HCT116 (cell line): Measurements from ENCODE around the gene LRRN1. TPM values are rescaled to one million over a fixed set of nuclear protein-coding genes. Genes with fewer than 3 reads are reported as not detected.

ENCODE experiments used
- ATAC-seq: fragments of 200-7000 bp; cut with Tn5 transposase; 2 replicates; pipeline ENCODE4 v1.9.1; 2020; ENCODE audit warnings: mild to moderate bottlenecking, moderate library complexity
- BruUV-seq: library from RNA; stranded (reverse); fragments of 400-500 nt; replicated peaks from 2 replicates; lab custom pipeline; 2021; lab: Mats Ljungman, UMichigan
- CTCF ChIA-PET: fragments of 300-600 bp; sonication (Branson Sonifier 250); formaldehyde crosslinking; loops from one replicate; lab custom pipeline; 2021; ENCODE audit warnings: antibody characterized with exemption; lab: Charles Lee
- POLR2A ChIA-PET: fragments of 300-600, 350-600 bp; sonication (Branson Sonifier 250); formaldehyde crosslinking; loops from one replicate; lab custom pipeline; 2021; ENCODE audit warnings: antibody characterized with exemption; lab: Charles Lee
- RAD21 ChIA-PET, 2 experiments: fragments of 300-600 bp; sonication (Branson Sonifier 250); formaldehyde crosslinking; loops; one replicate each; lab custom pipeline; 2023; ENCODE audit warnings: low total read pairs in 2 of 2; ENCODE audit not compliant: uncharacterized antibody in 2 of 2, unreplicated experiment in 2 of 2, low non-redundant PET in 1 of 2; lab: Charles Lee
- DNase-seq: peaks from one replicate; pipeline ENCODE4 v3.0.0-alpha.2; 2010; ENCODE audit warnings: low read depth, low spot score
- H2AFZ ChIP-seq: fragments of 200-600 bp; shearing (Covaris generic), sonication (generic); 2 replicates; pipeline ENCODE4 v1.6.1; 2017; ENCODE audit warnings: low read depth, mixed run types, mixed read lengths, antibody characterized with exemption, low read length; ENCODE audit not compliant: poor library complexity, severe bottlenecking
- H3K27ac ChIP-seq: 2 replicates; pipeline ENCODE4 v1.5.1; 2012; ENCODE audit warnings: low read depth, low read length
- H3K27me3 ChIP-seq: fragments of 200-600 bp; sonication (generic); 2 replicates; pipeline ENCODE4 v1.6.1; 2016; ENCODE audit warnings: mixed run types, low read length, mixed read lengths; ENCODE audit not compliant: insufficient read depth
- H3K36me3 ChIP-seq, 2 experiments: fragments of 200-500 bp in 1 of 2; fragments of 200-600 bp in 1 of 2; sonication (Bioruptor generic) in 1 of 2; sonication (generic) in 1 of 2; 2 replicates each; pipeline versions ENCODE4 v1.5.1 to v1.6.1; 2014 to 2016; ENCODE audit warnings: low read length in 2 of 2, inconsistent platforms in 1 of 2, mixed read lengths in 1 of 2, mixed run types in 1 of 2; ENCODE audit not compliant: insufficient read depth in 2 of 2, control insufficient read depth in 1 of 2
- H3K4me1 ChIP-seq, 2 experiments: fragments of 200-600 bp in 1 of 2; sonication (generic) in 1 of 2; 2 replicates each; pipeline versions ENCODE4 v1.5.1 to v1.6.1; 2012 to 2017; ENCODE audit warnings: low read length in 2 of 2, inconsistent platforms in 1 of 2, mild to moderate bottlenecking in 1 of 2, mixed read lengths in 1 of 2, mixed run types in 1 of 2, moderate library complexity in 1 of 2; ENCODE audit not compliant: insufficient read depth in 2 of 2, control insufficient read depth in 1 of 2
- H3K4me2 ChIP-seq: fragments of 200-600 bp; sonication (generic); 2 replicates; pipeline ENCODE4 v1.6.1; 2017; ENCODE audit warnings: mixed run types, low read length, mixed read lengths
- H3K4me3 ChIP-seq, 2 experiments: fragments of 200-600 bp in 1 of 2; sonication (generic) in 1 of 2; replicated peaks in 1 of 2; 2 replicates each; pipeline ENCODE4 v1.5.1; 2011 to 2016; ENCODE audit warnings: low read length in 2 of 2, control low read depth in 1 of 2, low read depth in 1 of 2, mild to moderate bottlenecking in 1 of 2, mixed read lengths in 1 of 2, mixed run types in 1 of 2
- H3K79me2 ChIP-seq: fragments of 200-600 bp; sonication (generic); 2 replicates; pipeline ENCODE4 v1.6.1; 2017; ENCODE audit warnings: mild to moderate bottlenecking, mixed run types, low read length, moderate library complexity, mixed read lengths; ENCODE audit not compliant: insufficient read depth
- H3K9ac ChIP-seq: fragments of 200-600 bp; sonication (generic); 2 replicates; pipeline ENCODE4 v1.6.1; 2016; ENCODE audit warnings: low read length, mixed read lengths
- H3K9me2 ChIP-seq: fragments of 200-600 bp; sonication (generic), shearing (Covaris generic); 2 replicates; pipeline ENCODE4 v1.6.1; 2017; ENCODE audit warnings: mixed run types, mild to moderate bottlenecking, moderate library complexity; ENCODE audit not compliant: insufficient read depth
- H3K9me3 ChIP-seq, 2 experiments: fragments of 200-500 bp in 1 of 2; fragments of 200-600 bp in 1 of 2; sonication (Bioruptor generic) in 1 of 2; sonication (generic) in 1 of 2; 2 replicates each; pipeline ENCODE4 v1.6.1; 2014 to 2017; ENCODE audit warnings: low read length in 2 of 2, mixed read lengths in 2 of 2, inconsistent platforms in 1 of 2, low read depth in 1 of 2, mild to moderate bottlenecking in 1 of 2, mixed run types in 1 of 2, moderate library complexity in 1 of 2; ENCODE audit not compliant: control insufficient read depth in 1 of 2, insufficient read depth in 1 of 2
- H4K20me1 ChIP-seq: fragments of 200-600 bp; sonication (generic), shearing (Covaris generic); 2 replicates; pipeline ENCODE4 v1.6.1; 2017; ENCODE audit warnings: mixed run types, mild to moderate bottlenecking, moderate library complexity; ENCODE audit not compliant: insufficient read depth
- ATF3 ChIP-seq: IDR thresholded peaks from 2 replicates; pipeline ENCODE4 v1.6.1; 2012
- CBX3 ChIP-seq: IDR thresholded peaks from 2 replicates; pipeline ENCODE4 v1.6.1; 2012; ENCODE audit warnings: low read depth
- CEBPB ChIP-seq: IDR thresholded peaks from 2 replicates; pipeline ENCODE4 v1.6.1; 2012; ENCODE audit warnings: low read depth
- EGR1 ChIP-seq: IDR thresholded peaks from 2 replicates; pipeline ENCODE4 v1.6.1; 2012; ENCODE audit warnings: low read depth
- ELF1 ChIP-seq: IDR thresholded peaks from 2 replicates; pipeline ENCODE4 v1.6.1; 2012; ENCODE audit warnings: low read depth, borderline replicate concordance
- EZH2 ChIP-seq: fragments of 200-600 bp; sonication (generic); IDR thresholded peaks from 2 replicates; pipeline ENCODE4 v1.6.1; 2017; ENCODE audit warnings: antibody characterized with exemption, mixed run types
- EZH2phosphoT487 ChIP-seq: fragments of 200-600 bp; IDR thresholded peaks from 2 replicates; pipeline ENCODE4 v1.6.1; 2018; ENCODE audit warnings: antibody characterized with exemption, borderline replicate concordance
- FOSL1 ChIP-seq: IDR thresholded peaks from 2 replicates; pipeline ENCODE4 v1.6.1; 2012; ENCODE audit warnings: low read depth
- POLR2A ChIP-seq: IDR thresholded peaks from 2 replicates; pipeline ENCODE4 v1.7.0; 2011; ENCODE audit warnings: borderline replicate concordance; ENCODE audit not compliant: insufficient read depth, insufficient read length; ENCODE audit errors: extremely low read depth
- POLR2AphosphoS5 ChIP-seq: IDR thresholded peaks from 2 replicates; pipeline ENCODE4 v1.6.1; 2011; ENCODE audit warnings: mild to moderate bottlenecking, low read depth, low read length, moderate library complexity
- SRF ChIP-seq: IDR thresholded peaks from 2 replicates; pipeline ENCODE4 v1.6.1; 2012; ENCODE audit warnings: low read depth
- YY1 ChIP-seq: IDR thresholded peaks from 2 replicates; pipeline ENCODE4 v1.6.1; 2011; ENCODE audit warnings: low read length, low read depth, moderate library complexity, mild to moderate bottlenecking; ENCODE audit not compliant: insufficient replicate concordance; ENCODE audit errors: extremely low read depth
- ZFX ChIP-seq: fragments of 450-650 bp; IDR thresholded peaks from 2 replicates; pipeline ENCODE4 v1.6.1; 2017
- ZNF274 ChIP-seq: fragments of 200-500 bp; sonication (Bioruptor generic); IDR thresholded peaks from 2 replicates; pipeline ENCODE4 v1.6.1; 2014; ENCODE audit warnings: mild to moderate bottlenecking, low read depth, low read length, inconsistent platforms
- intact Hi-C: fragments of 100-400 bp; cut with micrococcal nuclease; formaldehyde crosslinking; loops from 2 replicates; pipeline ENCODE4 v1.10.0; 2022
- total RNA-seq: library from RNA; stranded (reverse); gene quantifications from one replicate; pipeline ENCODE4 v1.2.1, GENCODE V29; 2021; ENCODE audit not compliant: unreplicated experiment
- TF ChIP-seq, protein P1 (sequence below): IDR thresholded peaks from 2 replicates; pipeline ENCODE4 v1.6.1; 2012
- TF ChIP-seq, protein P2 (sequence below), 3 experiments: fragments of 200-600 bp in 1 of 3; sonication (generic) in 1 of 3; IDR thresholded peaks in 2 of 3; conservative IDR thresholded peaks in 1 of 3; 2 replicates each; pipeline ENCODE4 v1.5.1; 2012 to 2017; ENCODE audit warnings: low read depth in 2 of 3, low read length in 2 of 3, antibody characterized with exemption in 1 of 3, borderline replicate concordance in 1 of 3, control low read depth in 1 of 3, mild to moderate bottlenecking in 1 of 3, mixed read lengths in 1 of 3, mixed run types in 1 of 3, moderate library complexity in 1 of 3; ENCODE audit not compliant: insufficient read depth in 1 of 3
- TF ChIP-seq, protein P3 (sequence below): IDR thresholded peaks from 2 replicates; pipeline ENCODE4 v1.6.1; 2012; ENCODE audit warnings: low read depth

LRRN1 gene
- total RNA-seq, 1 experiment from 2014 or later = 0.10 TPM

- no peak for DNase-seq
- H3K4me2 ChIP-seq = no peak overlapping the region
- H3K36me3 ChIP-seq = no peaks in the 10 kb centered on the region
- no peaks in the 10 kb centered on the region for H3K4me1 ChIP-seq
- ChIA-PET RAD21 (no interaction called here), POLR2A (no interaction called here), CTCF (no interaction called here)
- H3K9me3 ChIP-seq = peaks cover 10 to 14% of the 10 kb centered on the region in 2 experiments; a peak in 3 of 4 replicates
- H3K4me3 ChIP-seq = no peak overlapping the region
- no TSS peak for BruUV-seq
- TF ChIP-seq EZH2phosphoT487 = no peak
- no peak for TF ChIP-seq CEBPB
- TF ChIP-seq POLR2A = no peak
- TF ChIP-seq, protein P1, sequence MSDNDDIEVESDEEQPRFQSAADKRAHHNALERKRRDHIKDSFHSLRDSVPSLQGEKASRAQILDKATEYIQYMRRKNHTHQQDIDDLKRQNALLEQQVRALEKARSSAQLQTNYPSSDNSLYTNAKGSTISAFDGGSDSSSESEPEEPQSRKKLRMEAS = no peak
- no peak for TF ChIP-seq EGR1
- TF ChIP-seq SRF = no peak
- TF ChIP-seq, protein P2, sequence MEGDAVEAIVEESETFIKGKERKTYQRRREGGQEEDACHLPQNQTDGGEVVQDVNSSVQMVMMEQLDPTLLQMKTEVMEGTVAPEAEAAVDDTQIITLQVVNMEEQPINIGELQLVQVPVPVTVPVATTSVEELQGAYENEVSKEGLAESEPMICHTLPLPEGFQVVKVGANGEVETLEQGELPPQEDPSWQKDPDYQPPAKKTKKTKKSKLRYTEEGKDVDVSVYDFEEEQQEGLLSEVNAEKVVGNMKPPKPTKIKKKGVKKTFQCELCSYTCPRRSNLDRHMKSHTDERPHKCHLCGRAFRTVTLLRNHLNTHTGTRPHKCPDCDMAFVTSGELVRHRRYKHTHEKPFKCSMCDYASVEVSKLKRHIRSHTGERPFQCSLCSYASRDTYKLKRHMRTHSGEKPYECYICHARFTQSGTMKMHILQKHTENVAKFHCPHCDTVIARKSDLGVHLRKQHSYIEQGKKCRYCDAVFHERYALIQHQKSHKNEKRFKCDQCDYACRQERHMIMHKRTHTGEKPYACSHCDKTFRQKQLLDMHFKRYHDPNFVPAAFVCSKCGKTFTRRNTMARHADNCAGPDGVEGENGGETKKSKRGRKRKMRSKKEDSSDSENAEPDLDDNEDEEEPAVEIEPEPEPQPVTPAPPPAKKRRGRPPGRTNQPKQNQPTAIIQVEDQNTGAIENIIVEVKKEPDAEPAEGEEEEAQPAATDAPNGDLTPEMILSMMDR (IDR thresholded peaks at IDR 0.05 in 2 of 3, conservative IDR thresholded peaks at IDR 0.05 in 1 of 3; ENCODE audit: borderline replicate concordance in 1 of 3, insufficient read depth in 1 of 3, low read depth in 2 of 3, low read length in 2 of 3) = no peak
- TF ChIP-seq ELF1 = no peak
- TF ChIP-seq ZNF274 = no peak
- no peak for TF ChIP-seq POLR2AphosphoS5
- TF ChIP-seq YY1 = no peak
- TF ChIP-seq ZFX = no peak
- no peak for TF ChIP-seq EZH2
- no peak for TF ChIP-seq ATF3
- TF ChIP-seq FOSL1 = no peak
- TF ChIP-seq CBX3 = no peak
- TF ChIP-seq, protein P3, sequence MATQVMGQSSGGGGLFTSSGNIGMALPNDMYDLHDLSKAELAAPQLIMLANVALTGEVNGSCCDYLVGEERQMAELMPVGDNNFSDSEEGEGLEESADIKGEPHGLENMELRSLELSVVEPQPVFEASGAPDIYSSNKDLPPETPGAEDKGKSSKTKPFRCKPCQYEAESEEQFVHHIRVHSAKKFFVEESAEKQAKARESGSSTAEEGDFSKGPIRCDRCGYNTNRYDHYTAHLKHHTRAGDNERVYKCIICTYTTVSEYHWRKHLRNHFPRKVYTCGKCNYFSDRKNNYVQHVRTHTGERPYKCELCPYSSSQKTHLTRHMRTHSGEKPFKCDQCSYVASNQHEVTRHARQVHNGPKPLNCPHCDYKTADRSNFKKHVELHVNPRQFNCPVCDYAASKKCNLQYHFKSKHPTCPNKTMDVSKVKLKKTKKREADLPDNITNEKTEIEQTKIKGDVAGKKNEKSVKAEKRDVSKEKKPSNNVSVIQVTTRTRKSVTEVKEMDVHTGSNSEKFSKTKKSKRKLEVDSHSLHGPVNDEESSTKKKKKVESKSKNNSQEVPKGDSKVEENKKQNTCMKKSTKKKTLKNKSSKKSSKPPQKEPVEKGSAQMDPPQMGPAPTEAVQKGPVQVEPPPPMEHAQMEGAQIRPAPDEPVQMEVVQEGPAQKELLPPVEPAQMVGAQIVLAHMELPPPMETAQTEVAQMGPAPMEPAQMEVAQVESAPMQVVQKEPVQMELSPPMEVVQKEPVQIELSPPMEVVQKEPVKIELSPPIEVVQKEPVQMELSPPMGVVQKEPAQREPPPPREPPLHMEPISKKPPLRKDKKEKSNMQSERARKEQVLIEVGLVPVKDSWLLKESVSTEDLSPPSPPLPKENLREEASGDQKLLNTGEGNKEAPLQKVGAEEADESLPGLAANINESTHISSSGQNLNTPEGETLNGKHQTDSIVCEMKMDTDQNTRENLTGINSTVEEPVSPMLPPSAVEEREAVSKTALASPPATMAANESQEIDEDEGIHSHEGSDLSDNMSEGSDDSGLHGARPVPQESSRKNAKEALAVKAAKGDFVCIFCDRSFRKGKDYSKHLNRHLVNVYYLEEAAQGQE = no peak
- no peak overlapping the region for H2AFZ ChIP-seq
- H3K27ac ChIP-seq = no peak overlapping the region
- no peaks in the 10 kb centered on the region for H4K20me1 ChIP-seq
- H3K79me2 ChIP-seq = no peaks in the 10 kb centered on the region
- intact Hi-C loops = no loop called here
- no peaks in the 10 kb centered on the region for H3K9me2 ChIP-seq
- no peak for ATAC-seq
- H3K27me3 ChIP-seq = no peaks in the 10 kb centered on the region
- no peak overlapping the region for H3K9ac ChIP-seq
Measured at GRCh38 chr3:3792391-3792790, 6.8 kb upstream of the LRRN1 start.
